GM23338 (cell line): ENCODE results near the gene SLIRP. TPM values are rescaled to one million over a fixed set of nuclear protein-coding genes. Genes with fewer than 3 reads are reported as not detected.

Source experiments
- ATAC-seq: fragments of 200-7000 bp; cut with Tn5 transposase; 3 replicates; pipeline ENCODE4 v1.9.1; 2020
- DNase-seq: peaks from one replicate; pipeline ENCODE4 v3.0.0-alpha.2; 2015; ENCODE audit warnings: low spot score
- H2AFZ ChIP-seq: fragments of 200-600 bp; sonication (generic); 2 replicates; pipeline ENCODE4 v1.8.0; 2016; ENCODE audit warnings: antibody characterized with exemption, mild to moderate bottlenecking, moderate library complexity
- H3F3A ChIP-seq: fragments of 200-600 bp; sonication (generic); replicated peaks from 2 replicates; pipeline ENCODE4 v1.8.0; 2017; ENCODE audit warnings: antibody characterized with exemption, mixed run types, low read depth
- H3K27ac ChIP-seq: fragments of 200-600 bp; sonication (generic); 2 replicates; pipeline ENCODE4 v1.6.1; 2016; ENCODE audit warnings: low read depth
- H3K27me3 ChIP-seq: fragments of 200-600 bp; sonication (generic); 2 replicates; pipeline ENCODE4 v1.8.0; 2016; ENCODE audit warnings: mild to moderate bottlenecking, mixed run types, moderate library complexity; ENCODE audit not compliant: insufficient read depth
- H3K36me3 ChIP-seq: fragments of 200-600 bp; sonication (generic); 2 replicates; pipeline ENCODE4 v1.8.0; 2016; ENCODE audit warnings: mild to moderate bottlenecking; ENCODE audit not compliant: insufficient read depth
- H3K4me1 ChIP-seq: fragments of 200-600 bp; sonication (generic); 2 replicates; pipeline ENCODE4 v1.8.0; 2016; ENCODE audit warnings: mild to moderate bottlenecking, moderate library complexity; ENCODE audit not compliant: insufficient read depth
- H3K4me2 ChIP-seq: fragments of 200-600 bp; sonication (generic); 2 replicates; pipeline ENCODE4 v1.7.1; 2017; ENCODE audit warnings: mixed run types
- H3K4me3 ChIP-seq: fragments of 200-600 bp; sonication (generic); 2 replicates; pipeline ENCODE4 v1.6.1; 2016; ENCODE audit warnings: mixed run types
- H3K79me2 ChIP-seq: fragments of 200-600 bp; sonication (generic); replicated peaks from 2 replicates; pipeline ENCODE4 v1.8.0; 2017; ENCODE audit warnings: mild to moderate bottlenecking; ENCODE audit not compliant: insufficient read depth
- H3K9me2 ChIP-seq: fragments of 200-600 bp; sonication (generic); 2 replicates; pipeline ENCODE4 v1.8.0; 2017; ENCODE audit not compliant: insufficient read depth
- H4K20me1 ChIP-seq: fragments of 200-600 bp; sonication (generic); replicated peaks from 2 replicates; pipeline ENCODE4 v1.8.0; 2017; ENCODE audit warnings: mild to moderate bottlenecking; ENCODE audit not compliant: insufficient read depth
- H3K27ac Mint-ChIP-seq: 2 replicates; pipeline ENCODE4 v1.8.0; 2020; ENCODE audit warnings: inconsistent platforms, mild to moderate bottlenecking, moderate library complexity, mixed read lengths
- H3K27me3 Mint-ChIP-seq: 3 replicates; pipeline ENCODE4 v1.8.0; 2022; ENCODE audit warnings: low read depth, mild to moderate bottlenecking, moderate library complexity, mixed read lengths, inconsistent platforms; ENCODE audit not compliant: insufficient read depth, poor library complexity
- H3K36me3 Mint-ChIP-seq: 3 replicates; pipeline ENCODE4 v1.8.0; 2021; ENCODE audit warnings: low read depth, mild to moderate bottlenecking, inconsistent platforms, moderate library complexity, mixed read lengths
- H3K4me1 Mint-ChIP-seq: 3 replicates; pipeline ENCODE4 v1.8.0; 2020; ENCODE audit warnings: mild to moderate bottlenecking, inconsistent platforms, mixed read lengths
- H3K4me3 Mint-ChIP-seq: 3 replicates; pipeline ENCODE4 v1.8.0; 2021; ENCODE audit warnings: moderate library complexity, mild to moderate bottlenecking, inconsistent platforms, mixed read lengths
- H3K9me3 Mint-ChIP-seq: 3 replicates; pipeline ENCODE4 v1.8.0; 2020; ENCODE audit warnings: moderate library complexity, mild to moderate bottlenecking, inconsistent platforms, mixed read lengths
- CREB1 ChIP-seq: fragments of 250-450 bp; sonication (Bioruptor Pico); IDR thresholded peaks from 2 replicates; pipeline ENCODE4 v1.5.0; 2020; ENCODE audit warnings: low read depth, mild to moderate bottlenecking, moderate library complexity
- EZH2 ChIP-seq: fragments of 200-600 bp; sonication (generic); IDR thresholded peaks from one replicate; pipeline ENCODE4 v1.8.0; 2017; ENCODE audit warnings: antibody characterized with exemption, mild to moderate bottlenecking, low read depth; ENCODE audit not compliant: unreplicated experiment
- EZH2phosphoT487 ChIP-seq: fragments of 200-600 bp; sonication (generic); IDR thresholded peaks from one replicate; pipeline ENCODE4 v1.8.1; 2018; ENCODE audit warnings: antibody characterized with exemption; ENCODE audit not compliant: unreplicated experiment
- JUNB ChIP-seq: IDR thresholded peaks from one replicate; pipeline ENCODE4 v1.6.1; 2016; ENCODE audit warnings: antibody characterized with exemption; ENCODE audit not compliant: unreplicated experiment
- NANOG ChIP-seq: IDR thresholded peaks from 2 replicates; pipeline ENCODE4 v1.6.1; 2016; ENCODE audit warnings: antibody characterized with exemption, borderline replicate concordance
- POLR2AphosphoS5 ChIP-seq: IDR thresholded peaks from 2 replicates; pipeline ENCODE4 v1.6.1; 2016; ENCODE audit warnings: antibody characterized with exemption, low read depth
- STAT1 ChIP-seq: IDR thresholded peaks from one replicate; pipeline ENCODE4 v1.6.1; 2016; ENCODE audit warnings: antibody characterized with exemption; ENCODE audit not compliant: unreplicated experiment
- ZNF114 ChIP-seq: fragments of 250-450 bp; sonication (Bioruptor Pico); IDR thresholded peaks from 2 replicates; pipeline ENCODE4 v1.5.0; 2020; ENCODE audit warnings: mild to moderate bottlenecking, moderate library complexity
- ZNF331 ChIP-seq: fragments of 250-450 bp; sonication (Bioruptor Pico); IDR thresholded peaks from 2 replicates; pipeline ENCODE4 v1.5.0; 2020; ENCODE audit warnings: low read depth, mild to moderate bottlenecking, moderate library complexity
- polyA plus RNA-seq: library from polyadenylated mRNA; unstranded; fragments of >200 nt; fragmentation: Nextera tagmentation; extraction: Ambion mirVana; gene quantifications from 2 replicates; pipeline ENCODE4 v1.2.1, GENCODE V29; 2016
- total RNA-seq: library from RNA; depleted of rRNA; stranded (reverse); fragments of >200 nt; shearing (Covaris generic); gene quantifications from 2 replicates; pipeline ENCODE4 v1.2.3, GENCODE V29; 2014
- TF ChIP-seq, protein P1 (sequence below): IDR thresholded peaks from 2 replicates; pipeline ENCODE4 v1.6.1; 2016; ENCODE audit warnings: antibody characterized with exemption
- TF ChIP-seq, protein P2 (sequence below): fragments of 250-450 bp; sonication (Bioruptor Pico); IDR thresholded peaks from 2 replicates; pipeline ENCODE4 v1.5.0; 2020; ENCODE audit warnings: mild to moderate bottlenecking, moderate library complexity

Gene SLIRP
- total and polyA plus RNA-seq, 2 experiments from 2014 or later: 240 to 2,291 TPM

DNA sequence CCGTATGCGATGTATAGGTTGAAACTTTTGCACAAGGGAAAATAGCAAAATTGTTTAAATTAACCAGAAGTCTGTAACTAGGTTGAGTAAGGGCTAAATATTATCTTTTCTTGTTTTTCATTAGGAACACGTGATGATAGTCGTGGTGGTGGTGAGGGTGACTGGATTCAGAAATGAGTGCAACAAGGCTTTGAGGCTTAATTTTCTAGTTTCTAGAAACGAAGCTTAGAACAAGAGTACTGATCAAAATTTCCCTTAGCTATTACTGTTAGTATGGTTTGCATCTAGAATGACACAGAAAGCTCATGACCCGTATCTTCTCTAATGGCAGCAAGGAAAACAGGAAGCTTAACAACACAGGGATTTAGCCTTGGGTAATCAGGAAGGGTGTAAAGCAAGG, 7.0 kb downstream of the SLIRP start (continued):
- TF ChIP-seq POLR2AphosphoS5 (no peak), STAT1 (no peak), NANOG (no peak), JUNB (no peak), EZH2phosphoT487 (no peak), EZH2 (no peak), ZNF114 (CRISPR knock-in tag) (no peak), ZNF331 (CRISPR knock-in tag) (no peak)
- TF ChIP-seq, protein P1, sequence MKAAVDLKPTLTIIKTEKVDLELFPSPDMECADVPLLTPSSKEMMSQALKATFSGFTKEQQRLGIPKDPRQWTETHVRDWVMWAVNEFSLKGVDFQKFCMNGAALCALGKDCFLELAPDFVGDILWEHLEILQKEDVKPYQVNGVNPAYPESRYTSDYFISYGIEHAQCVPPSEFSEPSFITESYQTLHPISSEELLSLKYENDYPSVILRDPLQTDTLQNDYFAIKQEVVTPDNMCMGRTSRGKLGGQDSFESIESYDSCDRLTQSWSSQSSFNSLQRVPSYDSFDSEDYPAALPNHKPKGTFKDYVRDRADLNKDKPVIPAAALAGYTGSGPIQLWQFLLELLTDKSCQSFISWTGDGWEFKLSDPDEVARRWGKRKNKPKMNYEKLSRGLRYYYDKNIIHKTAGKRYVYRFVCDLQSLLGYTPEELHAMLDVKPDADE: no peak

DNA sequence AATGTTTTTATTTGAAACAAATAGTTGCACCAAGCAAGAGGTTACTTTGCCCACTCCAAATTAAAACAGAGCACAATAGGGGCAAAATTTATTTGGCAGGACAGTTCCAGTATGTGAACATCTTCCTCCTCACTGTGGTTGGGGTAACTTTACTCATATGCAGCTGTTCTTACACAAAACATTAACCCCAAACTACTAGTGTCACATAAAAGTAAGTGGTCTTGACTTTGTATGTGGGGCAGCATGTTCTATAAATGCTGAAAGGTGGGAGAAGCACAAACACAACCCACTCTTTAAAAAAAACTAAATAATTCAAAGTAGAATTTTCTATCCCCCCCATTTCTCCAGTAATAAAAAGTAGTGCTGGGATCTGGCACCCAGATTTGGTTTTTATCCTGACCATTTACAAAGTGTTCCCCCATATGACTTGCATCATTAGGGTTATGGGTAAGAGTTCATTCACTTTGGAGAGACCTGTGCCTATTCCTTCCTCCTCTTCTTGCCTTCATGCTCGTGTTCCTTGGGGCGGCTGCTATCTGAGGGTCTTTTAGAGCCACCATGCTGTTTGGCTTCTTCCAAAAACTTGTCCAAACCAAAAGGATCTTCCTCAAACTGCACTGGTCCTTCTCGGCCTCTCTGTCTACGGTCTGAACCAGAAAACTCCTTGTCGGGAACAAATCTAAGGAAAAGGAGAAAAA, 9.9 kb downstream of the SLIRP start:
- H2AFZ ChIP-seq: no peak overlapping the region
- TF ChIP-seq STAT1 (no peak), EZH2 (no peak), ZNF114 (CRISPR knock-in tag) (no peak), EZH2phosphoT487 (no peak), CREB1 (CRISPR knock-in tag) (no peak)
- TF ChIP-seq, protein P2, sequence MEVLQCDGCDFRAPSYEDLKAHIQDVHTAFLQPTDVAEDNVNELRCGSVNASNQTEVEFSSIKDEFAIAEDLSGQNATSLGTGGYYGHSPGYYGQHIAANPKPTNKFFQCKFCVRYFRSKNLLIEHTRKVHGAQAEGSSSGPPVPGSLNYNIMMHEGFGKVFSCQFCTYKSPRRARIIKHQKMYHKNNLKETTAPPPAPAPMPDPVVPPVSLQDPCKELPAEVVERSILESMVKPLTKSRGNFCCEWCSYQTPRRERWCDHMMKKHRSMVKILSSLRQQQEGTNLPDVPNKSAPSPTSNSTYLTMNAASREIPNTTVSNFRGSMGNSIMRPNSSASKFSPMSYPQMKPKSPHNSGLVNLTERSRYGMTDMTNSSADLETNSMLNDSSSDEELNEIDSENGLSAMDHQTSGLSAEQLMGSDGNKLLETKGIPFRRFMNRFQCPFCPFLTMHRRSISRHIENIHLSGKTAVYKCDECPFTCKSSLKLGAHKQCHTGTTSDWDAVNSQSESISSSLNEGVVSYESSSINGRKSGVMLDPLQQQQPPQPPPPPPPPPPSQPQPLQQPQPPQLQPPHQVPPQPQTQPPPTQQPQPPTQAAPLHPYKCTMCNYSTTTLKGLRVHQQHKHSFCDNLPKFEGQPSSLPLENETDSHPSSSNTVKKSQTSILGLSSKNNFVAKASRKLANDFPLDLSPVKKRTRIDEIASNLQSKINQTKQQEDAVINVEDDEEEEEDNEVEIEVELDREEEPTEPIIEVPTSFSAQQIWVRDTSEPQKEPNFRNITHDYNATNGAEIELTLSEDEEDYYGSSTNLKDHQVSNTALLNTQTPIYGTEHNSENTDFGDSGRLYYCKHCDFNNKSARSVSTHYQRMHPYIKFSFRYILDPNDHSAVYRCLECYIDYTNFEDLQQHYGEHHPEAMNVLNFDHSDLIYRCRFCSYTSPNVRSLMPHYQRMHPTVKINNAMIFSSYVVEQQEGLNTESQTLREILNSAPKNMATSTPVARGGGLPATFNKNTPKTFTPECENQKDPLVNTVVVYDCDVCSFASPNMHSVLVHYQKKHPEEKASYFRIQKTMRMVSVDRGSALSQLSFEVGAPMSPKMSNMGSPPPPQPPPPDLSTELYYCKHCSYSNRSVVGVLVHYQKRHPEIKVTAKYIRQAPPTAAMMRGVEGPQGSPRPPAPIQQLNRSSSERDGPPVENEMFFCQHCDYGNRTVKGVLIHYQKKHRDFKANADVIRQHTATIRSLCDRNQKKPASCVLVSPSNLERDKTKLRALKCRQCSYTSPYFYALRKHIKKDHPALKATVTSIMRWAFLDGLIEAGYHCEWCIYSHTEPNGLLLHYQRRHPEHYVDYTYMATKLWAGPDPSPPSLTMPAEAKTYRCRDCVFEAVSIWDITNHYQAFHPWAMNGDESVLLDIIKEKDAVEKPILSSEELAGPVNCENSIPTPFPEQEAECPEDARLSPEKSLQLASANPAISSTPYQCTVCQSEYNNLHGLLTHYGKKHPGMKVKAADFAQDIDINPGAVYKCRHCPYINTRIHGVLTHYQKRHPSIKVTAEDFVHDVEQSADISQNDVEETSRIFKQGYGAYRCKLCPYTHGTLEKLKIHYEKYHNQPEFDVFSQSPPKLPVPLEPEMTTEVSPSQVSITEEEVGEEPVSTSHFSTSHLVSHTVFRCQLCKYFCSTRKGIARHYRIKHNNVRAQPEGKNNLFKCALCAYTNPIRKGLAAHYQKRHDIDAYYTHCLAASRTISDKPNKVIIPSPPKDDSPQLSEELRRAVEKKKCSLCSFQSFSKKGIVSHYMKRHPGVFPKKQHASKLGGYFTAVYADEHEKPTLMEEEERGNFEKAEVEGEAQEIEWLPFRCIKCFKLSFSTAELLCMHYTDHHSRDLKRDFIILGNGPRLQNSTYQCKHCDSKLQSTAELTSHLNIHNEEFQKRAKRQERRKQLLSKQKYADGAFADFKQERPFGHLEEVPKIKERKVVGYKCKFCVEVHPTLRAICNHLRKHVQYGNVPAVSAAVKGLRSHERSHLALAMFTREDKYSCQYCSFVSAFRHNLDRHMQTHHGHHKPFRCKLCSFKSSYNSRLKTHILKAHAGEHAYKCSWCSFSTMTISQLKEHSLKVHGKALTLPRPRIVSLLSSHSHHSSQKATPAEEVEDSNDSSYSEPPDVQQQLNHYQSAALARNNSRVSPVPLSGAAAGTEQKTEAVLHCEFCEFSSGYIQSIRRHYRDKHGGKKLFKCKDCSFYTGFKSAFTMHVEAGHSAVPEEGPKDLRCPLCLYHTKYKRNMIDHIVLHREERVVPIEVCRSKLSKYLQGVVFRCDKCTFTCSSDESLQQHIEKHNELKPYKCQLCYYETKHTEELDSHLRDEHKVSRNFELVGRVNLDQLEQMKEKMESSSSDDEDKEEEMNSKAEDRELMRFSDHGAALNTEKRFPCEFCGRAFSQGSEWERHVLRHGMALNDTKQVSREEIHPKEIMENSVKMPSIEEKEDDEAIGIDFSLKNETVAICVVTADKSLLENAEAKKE (CRISPR knock-in tag): no peak
- TF ChIP-seq, protein P1: no peak
- H4K20me1 ChIP-seq: peaks cover 21% of the 10 kb centered on the region
- peaks cover 13% of the 10 kb centered on the region; the same call in 1 of the 2 replicates for H3F3A ChIP-seq
- Mint-ChIP-seq H3K4me1 (no peaks in the 10 kb centered on the region), H3K27ac (no peak overlapping the region), H3K36me3 (peaks cover 88% of the 10 kb centered on the region), H3K4me3 (no peak overlapping the region), H3K27me3 (no peaks in the 10 kb centered on the region), H3K9me3 (no peaks in the 10 kb centered on the region; the same call in 2 of the 3 replicates)
- no peaks in the 10 kb centered on the region for H3K27me3 ChIP-seq
- H3K4me1 ChIP-seq: no peaks in the 10 kb centered on the region
- H3K27ac ChIP-seq: peak overlapping the region; percentile 76; the same call in 1 of the 2 replicates
- H3K4me2 ChIP-seq: no peak overlapping the region
- H3K36me3 ChIP-seq: peaks cover 59% of the 10 kb centered on the region
- ATAC-seq (no peak), DNase-seq (no peak)
- H3K9me2 ChIP-seq: no peaks in the 10 kb centered on the region
- no peak overlapping the region for H3K4me3 ChIP-seq
- H3K79me2 ChIP-seq: peaks cover 23% of the 10 kb centered on the region
